Caco-2 (cell line): ENCODE results near the gene PRICKLE1. TPM values are rescaled to one million over a fixed set of nuclear protein-coding genes. Genes with fewer than 3 reads are reported as not detected.

Experiments
- BruUV-seq: library from RNA; stranded (reverse); fragments of 400-500 nt; replicated peaks from 2 replicates; lab custom pipeline; 2021; lab: Mats Ljungman, UMichigan
- CTCF ChIA-PET: fragments of 300-600 bp; sonication (Branson Sonifier 250); formaldehyde crosslinking; loops from one replicate; lab custom pipeline; 2022; ENCODE audit warnings: antibody characterized with exemption; lab: Charles Lee
- POLR2A ChIA-PET: fragments of 300-600 bp; sonication (Branson Sonifier 250); formaldehyde crosslinking; loops from one replicate; lab custom pipeline; 2022; ENCODE audit warnings: antibody characterized with exemption; lab: Charles Lee
- DNase-seq, 2 experiments: peaks; one replicate each; pipeline versions ENCODE4 v3.0.0 to v3.0.0-alpha.2; 2020 to 2022
- H3K27me3 ChIP-seq: replicated peaks from 2 replicates; pipeline ENCODE4 v1.6.0; 2011; ENCODE audit warnings: low read length; ENCODE audit not compliant: control insufficient read depth, insufficient read depth
- H3K36me3 ChIP-seq: 2 replicates; pipeline ENCODE4 v1.5.1; 2011; ENCODE audit warnings: low read length; ENCODE audit not compliant: control insufficient read depth, insufficient read depth
- H3K4me1 ChIP-seq: fragments of 250-450 bp; sonication (Bioruptor Pico); 2 replicates; pipeline ENCODE4 v1.5.1; 2020; ENCODE audit warnings: mild to moderate bottlenecking
- H3K4me3 ChIP-seq: 2 replicates; pipeline ENCODE4 v1.5.1; 2011; ENCODE audit warnings: low read depth, mild to moderate bottlenecking, control low read depth, low read length
- H3K9me3 ChIP-seq: fragments of 250-450 bp; sonication (Bioruptor Pico); 2 replicates; pipeline ENCODE4 v1.5.1; 2020; ENCODE audit warnings: mild to moderate bottlenecking, moderate library complexity
- H3K27ac Mint-ChIP-seq: one replicate; pipeline ENCODE4 v1.8.0; 2022; ENCODE audit warnings: mixed read lengths; ENCODE audit not compliant: unreplicated experiment
- H3K27me3 Mint-ChIP-seq: one replicate; pipeline ENCODE4 v1.8.0; 2022; ENCODE audit warnings: mixed read lengths; ENCODE audit not compliant: insufficient read depth, unreplicated experiment
- H3K36me3 Mint-ChIP-seq: one replicate; pipeline ENCODE4 v1.8.0; 2022; ENCODE audit warnings: mild to moderate bottlenecking, mixed read lengths; ENCODE audit not compliant: insufficient read depth, unreplicated experiment
- H3K4me1 Mint-ChIP-seq: one replicate; pipeline ENCODE4 v1.8.0; 2022; ENCODE audit warnings: low read depth, mixed read lengths; ENCODE audit not compliant: unreplicated experiment
- H3K4me3 Mint-ChIP-seq: one replicate; pipeline ENCODE4 v1.8.0; 2022; ENCODE audit warnings: mild to moderate bottlenecking, moderate library complexity, mixed read lengths; ENCODE audit not compliant: unreplicated experiment
- H3K9me3 Mint-ChIP-seq: one replicate; pipeline ENCODE4 v1.8.0; 2022; ENCODE audit warnings: mixed read lengths; ENCODE audit not compliant: unreplicated experiment
- intact Hi-C: fragments of 100-400 bp; cut with micrococcal nuclease; formaldehyde crosslinking; loops from one replicate; pipeline ENCODE4 v1.10.0; 2022; ENCODE audit not compliant: unreplicated experiment
- total RNA-seq: library from RNA; stranded (reverse); gene quantifications from 2 replicates; pipeline ENCODE4 v1.2.3, GENCODE V29; 2022
- TF ChIP-seq, protein P1 (sequence below), 2 experiments: fragments of 200-600 bp in 1 of 2; IDR thresholded peaks; 1 replicate in 1 of 2; 2 replicates in 1 of 2; pipeline versions ENCODE4 v1.5.1 to v1.8.0; 2011 to 2022; ENCODE audit warnings: antibody characterized with exemption in 1 of 2, control low read depth in 1 of 2, inconsistent platforms in 1 of 2, low read depth in 1 of 2, low read length in 1 of 2, mild to moderate bottlenecking in 1 of 2, moderate library complexity in 1 of 2; ENCODE audit not compliant: insufficient read depth in 1 of 2, severe bottlenecking in 1 of 2, unreplicated experiment in 1 of 2

PRICKLE1 gene
- total RNA-seq, 1 experiment from 2014 or later: 4.5 TPM

DNA sequence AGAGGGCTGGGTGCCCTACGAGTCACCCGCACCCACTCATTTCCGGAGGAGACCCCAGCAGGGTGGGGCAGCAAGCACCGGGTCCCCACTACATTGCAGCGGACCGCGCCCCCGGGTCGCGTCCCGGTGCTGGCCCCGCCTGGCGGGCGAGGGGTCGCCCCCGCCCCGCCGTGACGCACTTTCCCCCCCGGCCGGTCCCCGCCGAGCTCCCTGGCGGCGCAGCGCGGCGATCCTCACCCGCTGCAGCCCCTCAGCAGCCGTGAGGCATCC is 106.1 kb downstream of the PRICKLE1 start:
- ChIA-PET POLR2A (interaction anchor here (0.6 kb wide), 2 partner anchors 61 to 88 kb away, joined by 3 read pairs; no protein-coding TSS in a partner anchor), CTCF (interaction anchor here (0.6 to 3.4 kb wide), 17 partner anchors 8 to 855 kb away, joined by 3 to 58 read pairs (median 3); no protein-coding TSS in a partner anchor)
- DNase-seq: no peak
- intact Hi-C loops: loop anchor here (1.0 to 5.0 kb wide), 7 partner anchors 82 to 854 kb away; partner anchors contain the start of gene PRICKLE1
- H3K4me3 ChIP-seq: peak overlapping the region; percentile 54
- H3K4me3 Mint-ChIP-seq: peak overlapping the region; percentile 92
- H3K36me3 Mint-ChIP-seq: peaks cover 9% of the 10 kb centered on the region
- H3K36me3 ChIP-seq: no peaks in the 10 kb centered on the region
- H3K27ac Mint-ChIP-seq: peak overlapping the region; percentile 89
- no peaks in the 10 kb centered on the region for H3K4me1 Mint-ChIP-seq
- H3K4me1 ChIP-seq: peaks cover 6% of the 10 kb centered on the region; the same call in 1 of the 2 replicates
- H3K9me3 ChIP-seq: no peaks in the 10 kb centered on the region
- BruUV-seq: no TSS peak
- H3K27me3 ChIP-seq: no peaks in the 10 kb centered on the region
- no peaks in the 10 kb centered on the region for H3K9me3 Mint-ChIP-seq
- TF ChIP-seq, protein P1, sequence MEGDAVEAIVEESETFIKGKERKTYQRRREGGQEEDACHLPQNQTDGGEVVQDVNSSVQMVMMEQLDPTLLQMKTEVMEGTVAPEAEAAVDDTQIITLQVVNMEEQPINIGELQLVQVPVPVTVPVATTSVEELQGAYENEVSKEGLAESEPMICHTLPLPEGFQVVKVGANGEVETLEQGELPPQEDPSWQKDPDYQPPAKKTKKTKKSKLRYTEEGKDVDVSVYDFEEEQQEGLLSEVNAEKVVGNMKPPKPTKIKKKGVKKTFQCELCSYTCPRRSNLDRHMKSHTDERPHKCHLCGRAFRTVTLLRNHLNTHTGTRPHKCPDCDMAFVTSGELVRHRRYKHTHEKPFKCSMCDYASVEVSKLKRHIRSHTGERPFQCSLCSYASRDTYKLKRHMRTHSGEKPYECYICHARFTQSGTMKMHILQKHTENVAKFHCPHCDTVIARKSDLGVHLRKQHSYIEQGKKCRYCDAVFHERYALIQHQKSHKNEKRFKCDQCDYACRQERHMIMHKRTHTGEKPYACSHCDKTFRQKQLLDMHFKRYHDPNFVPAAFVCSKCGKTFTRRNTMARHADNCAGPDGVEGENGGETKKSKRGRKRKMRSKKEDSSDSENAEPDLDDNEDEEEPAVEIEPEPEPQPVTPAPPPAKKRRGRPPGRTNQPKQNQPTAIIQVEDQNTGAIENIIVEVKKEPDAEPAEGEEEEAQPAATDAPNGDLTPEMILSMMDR (IDR thresholded peaks at IDR 0.05; ENCODE audit: insufficient read depth in 1 of 2, low read depth in 1 of 2, low read length in 1 of 2, severe bottlenecking in 1 of 2, unreplicated experiment in 1 of 2): no peak
- no peaks in the 10 kb centered on the region for H3K27me3 Mint-ChIP-seq

DNA sequence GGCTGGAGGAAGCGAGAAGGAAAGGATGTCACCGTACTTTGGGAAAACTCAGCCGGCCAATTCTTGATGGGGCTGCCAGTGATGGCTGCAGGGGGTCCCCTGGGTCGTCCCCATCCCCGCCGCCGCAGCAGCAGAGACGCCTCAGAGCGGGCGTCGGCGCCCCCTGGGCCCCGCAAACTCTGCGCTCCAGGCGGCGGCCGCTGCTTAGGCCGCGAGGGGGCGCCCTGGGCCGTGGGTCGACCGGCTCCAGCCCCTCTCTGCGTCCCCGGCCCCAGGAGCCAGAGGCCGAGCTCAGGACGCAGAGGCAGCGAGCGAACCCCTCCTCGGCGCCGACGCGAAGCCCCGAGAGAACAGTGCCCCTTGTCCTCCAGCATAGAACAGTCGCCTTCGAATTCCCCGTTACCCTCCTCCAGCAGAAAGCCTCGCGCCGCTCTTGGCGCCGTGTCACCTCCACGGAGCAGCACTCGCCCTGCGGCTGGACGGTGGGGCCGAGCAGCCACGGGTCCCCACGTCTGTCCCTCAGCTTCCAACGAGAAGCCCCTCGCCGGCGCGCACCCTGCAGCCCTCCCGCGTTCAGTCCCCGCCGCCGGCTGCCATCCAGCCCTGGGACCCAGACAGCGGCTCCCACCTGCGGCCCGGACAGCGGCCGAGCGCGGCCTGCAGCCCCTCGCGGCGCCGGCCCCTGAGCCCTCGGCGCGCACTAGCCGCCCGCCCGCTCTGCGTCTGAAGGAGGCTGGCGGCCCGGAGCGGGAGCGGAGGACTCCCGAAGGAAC is 106.6 kb downstream of the PRICKLE1 start:
- no peaks in the 10 kb centered on the region for H3K4me1 Mint-ChIP-seq
- ChIA-PET CTCF (interaction anchor here (0.6 to 3.4 kb wide), 15 partner anchors 8 to 856 kb away, joined by 3 to 58 read pairs (median 3); no protein-coding TSS in a partner anchor), POLR2A (no interaction called here)
- peak overlapping the region; percentile 54 for H3K4me3 ChIP-seq
- H3K9me3 ChIP-seq: no peaks in the 10 kb centered on the region
- intact Hi-C loops: loop anchor here (1.0 to 5.0 kb wide), 7 partner anchors 82 to 854 kb away; partner anchors contain the start of gene PRICKLE1
- no peaks in the 10 kb centered on the region for H3K9me3 Mint-ChIP-seq
- H3K4me1 ChIP-seq: peaks cover 6% of the 10 kb centered on the region; the same call in 1 of the 2 replicates
- H3K36me3 Mint-ChIP-seq: peaks cover 9% of the 10 kb centered on the region
- H3K27ac Mint-ChIP-seq: no peak overlapping the region
- TF ChIP-seq, protein P1 (IDR thresholded peaks at IDR 0.05; ENCODE audit: insufficient read depth in 1 of 2, low read depth in 1 of 2, low read length in 1 of 2, severe bottlenecking in 1 of 2, unreplicated experiment in 1 of 2): peak; percentile 82 to 89
- H3K27me3 Mint-ChIP-seq: no peaks in the 10 kb centered on the region
- BruUV-seq: no TSS peak
- DNase-seq: peak; percentile 72 to 90
- no peaks in the 10 kb centered on the region for H3K36me3 ChIP-seq
- peak overlapping the region; percentile 92 for H3K4me3 Mint-ChIP-seq
- H3K27me3 ChIP-seq: no peaks in the 10 kb centered on the region

DNA sequence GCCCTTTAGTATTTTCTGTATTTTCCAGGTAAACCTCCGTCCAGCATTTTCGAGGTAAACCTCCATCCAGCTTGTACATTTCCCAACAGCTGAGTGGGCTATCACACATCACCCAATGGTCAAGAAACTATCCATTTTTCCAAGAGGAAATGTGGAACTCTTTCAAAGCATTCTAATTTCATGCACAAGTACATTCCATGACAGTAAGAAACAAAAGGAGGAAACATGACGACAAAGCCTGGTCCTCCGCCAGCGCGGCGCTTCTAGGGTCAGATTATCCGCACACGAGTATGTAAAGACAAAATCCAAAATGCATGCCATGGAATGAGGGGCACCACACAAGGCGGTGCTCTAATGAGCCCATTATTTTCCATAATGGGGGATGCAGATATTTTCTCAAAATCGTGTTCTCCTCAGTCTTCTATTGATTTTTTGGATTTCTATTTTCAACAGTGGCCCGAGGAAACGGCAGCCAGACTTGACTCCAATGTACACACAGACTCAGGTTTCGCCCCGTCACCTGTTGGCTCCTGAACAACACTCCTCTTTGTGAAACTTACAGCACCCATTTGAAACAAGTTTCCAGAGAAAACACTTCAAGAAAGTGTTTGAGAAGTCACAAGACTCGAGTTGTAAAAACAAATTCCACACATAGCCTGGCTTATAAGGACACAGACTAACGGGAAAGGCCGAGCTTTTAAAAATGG is 107.4 kb downstream of the PRICKLE1 start:
- Histone ChIP-seq H3K4me3 (peak overlapping the region; percentile 54), H3K27me3 (no peaks in the 10 kb centered on the region), H3K9me3 (no peaks in the 10 kb centered on the region), H3K4me1 (peaks cover 6% of the 10 kb centered on the region; the same call in 1 of the 2 replicates), H3K36me3 (no peaks in the 10 kb centered on the region)
- TF ChIP-seq, protein P1 (IDR thresholded peaks at IDR 0.05; ENCODE audit: insufficient read depth in 1 of 2, low read depth in 1 of 2, low read length in 1 of 2, severe bottlenecking in 1 of 2, unreplicated experiment in 1 of 2): no peak
- no peak for DNase-seq
- Mint-ChIP-seq H3K9me3 (no peaks in the 10 kb centered on the region), H3K4me3 (peak overlapping the region; percentile 92), H3K27me3 (no peaks in the 10 kb centered on the region), H3K27ac (no peak overlapping the region), H3K4me1 (no peaks in the 10 kb centered on the region), H3K36me3 (peaks cover 9% of the 10 kb centered on the region)
- CTCF ChIA-PET: interaction anchor here (0.6 to 3.4 kb wide), 12 partner anchors 8 to 917 kb away, joined by 3 to 58 read pairs (median 3); no protein-coding TSS in a partner anchor
- no TSS peak for BruUV-seq
- POLR2A ChIA-PET: no interaction called here
- intact Hi-C loops: loop anchor here (5.0 kb wide), 2 partner anchors 105 to 440 kb away; partner anchors contain the start of gene PRICKLE1
